ENCODE results near the gene CDC42BPB. TPM values are rescaled to one million over a fixed set of nuclear protein-coding genes. Genes with fewer than 3 reads are reported as not detected.

CDC42BPB gene
- total RNA-seq, 1 experiment from 2014 or later: 26.9 TPM

DNA sequence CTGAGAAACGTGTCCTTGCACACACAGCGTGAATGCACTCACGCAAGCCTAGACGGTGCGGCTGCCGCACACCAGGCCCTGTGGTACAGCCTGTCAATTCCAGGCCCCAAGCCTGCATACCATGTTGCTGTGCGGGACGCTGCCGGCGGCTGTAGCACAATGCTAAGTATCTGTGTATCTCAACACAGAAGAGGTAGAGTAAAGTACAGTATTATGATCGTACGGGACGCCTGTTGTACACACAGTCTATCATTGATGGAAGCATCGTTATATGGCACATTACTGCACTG, 89.9 kb downstream of the CDC42BPB start:
- no peak for DNase-seq (ENCODE audit: low read depth)

GRCh38 chr14:102966681-102967505, 90.5 kb downstream of the CDC42BPB start:
- no peak for DNase-seq (ENCODE audit: low read depth)

DNA sequence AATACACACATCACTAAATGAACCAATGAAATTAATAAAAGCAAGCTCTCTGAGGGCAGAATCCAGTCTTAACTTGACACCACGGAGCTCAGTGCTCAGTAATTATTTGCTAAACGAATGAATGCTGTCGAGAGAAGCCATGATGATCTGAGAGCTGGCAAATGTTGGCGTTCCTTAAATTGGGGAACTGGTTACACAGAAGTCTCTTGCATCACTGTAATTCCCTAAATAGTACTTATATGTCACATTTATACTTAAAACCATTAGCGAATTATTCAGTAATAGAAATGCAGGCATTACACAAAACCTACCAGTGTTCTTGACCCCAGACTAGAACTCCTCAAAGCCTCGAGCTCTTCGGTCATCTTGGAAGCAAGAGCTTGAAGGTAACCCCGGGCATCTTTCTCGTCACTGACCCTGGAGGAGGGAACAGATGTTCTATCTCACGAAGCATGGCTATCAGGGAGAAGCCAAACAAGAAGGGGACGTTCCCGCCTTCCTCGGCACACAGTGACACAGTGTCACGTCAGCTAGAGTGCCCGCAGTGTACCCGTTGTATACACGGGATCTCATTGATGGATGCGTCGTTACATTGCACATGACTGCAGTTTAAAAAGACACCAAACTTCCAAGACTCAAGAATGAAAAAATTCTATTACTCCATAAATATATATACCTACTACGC, 91.2 kb downstream of the CDC42BPB start:
- no peak for DNase-seq (ENCODE audit: low read depth)

DNA sequence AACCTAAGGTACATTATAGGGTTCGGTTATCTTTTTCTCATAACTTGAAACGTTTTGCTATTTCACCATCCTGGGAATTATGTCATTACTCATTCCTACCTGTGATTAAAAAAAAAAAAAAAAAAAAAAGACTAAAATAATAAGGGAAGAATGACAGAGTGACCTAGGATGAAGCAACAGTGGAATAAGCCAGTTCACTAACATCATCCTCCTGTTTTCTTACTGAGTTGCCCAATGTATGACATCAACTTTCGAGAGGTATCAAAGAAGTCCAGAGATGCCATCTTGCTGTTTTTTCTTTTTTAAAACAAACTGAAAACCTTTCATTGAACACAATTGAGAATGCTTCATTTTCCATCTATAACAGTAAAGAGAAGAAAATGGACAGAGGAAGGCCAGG, 92.1 kb downstream of the CDC42BPB start:
- no peak for DNase-seq (ENCODE audit: low read depth)

GRCh38 chr14:102964152-102964730, 93.1 kb downstream of the CDC42BPB start:
- no peak for DNase-seq (ENCODE audit: low read depth)

- no peak for DNase-seq (ENCODE audit: low read depth)
These were observed 95.2 kb downstream of the CDC42BPB start for GRCh38 chr14:102962111-102962627.

- no peak for DNase-seq (ENCODE audit: low read depth)
These were observed 98.9 kb downstream of the CDC42BPB start for GRCh38 chr14:102958461-102958860.

GRCh38 chr14:102957222-102957621, 100.1 kb downstream of the CDC42BPB start:
- DNase-seq (ENCODE audit: low read depth): no peak

DNA sequence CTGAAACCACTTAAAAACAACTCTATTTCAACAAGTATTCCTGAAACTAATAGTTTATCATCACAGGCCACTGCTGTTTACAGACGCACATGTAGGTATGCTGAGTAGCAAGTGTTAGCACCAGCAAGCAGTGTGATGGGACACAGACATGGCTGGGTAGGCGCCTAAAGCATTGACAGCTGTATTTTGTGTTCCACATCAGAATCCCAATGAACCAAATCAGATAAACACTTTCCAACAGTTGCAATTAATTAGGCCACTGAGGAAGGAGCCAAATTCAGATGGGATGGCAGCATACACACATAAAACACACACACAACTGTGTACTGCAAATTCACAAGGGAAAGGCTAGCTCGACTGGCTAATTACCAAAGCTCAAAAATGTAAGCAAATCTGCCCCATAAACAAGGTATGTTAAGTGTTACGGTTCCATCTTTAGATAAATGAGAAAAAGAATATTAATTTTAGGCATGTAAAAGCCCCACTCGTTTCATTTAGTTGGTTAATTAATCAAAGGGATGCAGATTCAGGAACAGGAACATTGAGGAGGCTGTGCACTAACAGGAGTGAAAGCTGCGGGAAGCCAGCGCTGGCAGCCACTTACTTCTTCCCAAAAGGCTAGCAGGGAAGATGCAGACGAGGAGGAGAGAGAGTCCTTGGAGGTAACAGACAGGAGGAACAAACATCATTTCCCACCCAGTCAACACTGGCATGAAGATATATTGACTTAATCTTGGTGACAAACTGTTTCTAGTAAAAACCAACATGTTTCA, 101.5 kb downstream of the CDC42BPB start:
- no peak for DNase-seq (ENCODE audit: low read depth)

GRCh38 chr14:102954081-102954789, 103.1 kb downstream of the CDC42BPB start:
- DNase-seq (ENCODE audit: low read depth): no peak

DNA sequence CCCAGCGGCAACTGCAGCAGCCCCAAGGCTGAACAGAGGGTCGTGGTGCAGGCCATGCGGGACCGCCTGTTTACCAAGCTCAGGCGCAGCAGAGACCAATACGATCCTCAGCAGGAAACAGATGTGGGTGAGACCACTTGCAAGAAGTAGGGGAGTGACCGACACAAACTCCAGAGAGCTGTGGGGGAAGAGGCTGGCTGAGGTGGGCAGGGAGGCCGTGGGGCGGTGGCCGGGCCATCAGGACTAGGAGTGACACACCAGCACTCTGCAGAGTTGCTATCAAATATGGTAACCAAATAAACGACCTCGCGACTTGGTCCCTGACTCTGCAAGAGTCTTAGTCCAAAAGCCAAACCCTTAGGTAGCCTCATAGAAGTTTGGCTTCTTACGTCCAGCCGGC, 104.2 kb downstream of the CDC42BPB start:
- no peak for DNase-seq (ENCODE audit: low read depth)

DNA sequence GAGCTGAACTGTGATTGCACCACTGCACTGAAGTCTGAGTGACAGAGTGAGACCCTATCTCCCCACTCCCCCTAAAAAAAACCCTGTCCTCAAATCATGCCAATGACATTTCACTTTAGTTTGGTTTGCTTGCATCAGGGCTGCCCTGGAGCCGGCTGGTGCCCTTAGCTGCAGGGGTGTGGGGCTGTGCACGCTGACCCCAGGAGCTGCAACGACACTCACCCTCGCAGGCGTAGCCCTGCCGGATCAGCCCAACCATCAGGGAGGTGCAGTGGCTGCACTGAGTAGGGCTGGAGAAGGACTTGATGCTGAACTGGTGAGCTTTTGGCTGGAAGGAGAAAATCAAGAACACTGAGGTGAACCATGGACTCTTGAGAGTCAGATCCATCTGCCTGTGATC, 105.1 kb downstream of the CDC42BPB start:
- no peak for DNase-seq (ENCODE audit: low read depth)

GRCh38 chr14:102951799-102952198, 105.5 kb downstream of the CDC42BPB start:
- no peak for DNase-seq (ENCODE audit: low read depth)

- DNase-seq (ENCODE audit: low read depth): no peak
These were observed 106.3 kb downstream of the CDC42BPB start for GRCh38 chr14:102951034-102951433.

GRCh38 chr14:102949801-102950451, 107.4 kb downstream of the CDC42BPB start:
- no peak for DNase-seq (ENCODE audit: low read depth)

- DNase-seq (ENCODE audit: low read depth): peak; percentile 11
These were observed 108.1 kb downstream of the CDC42BPB start for GRCh38 chr14:102949062-102949800.

DNA sequence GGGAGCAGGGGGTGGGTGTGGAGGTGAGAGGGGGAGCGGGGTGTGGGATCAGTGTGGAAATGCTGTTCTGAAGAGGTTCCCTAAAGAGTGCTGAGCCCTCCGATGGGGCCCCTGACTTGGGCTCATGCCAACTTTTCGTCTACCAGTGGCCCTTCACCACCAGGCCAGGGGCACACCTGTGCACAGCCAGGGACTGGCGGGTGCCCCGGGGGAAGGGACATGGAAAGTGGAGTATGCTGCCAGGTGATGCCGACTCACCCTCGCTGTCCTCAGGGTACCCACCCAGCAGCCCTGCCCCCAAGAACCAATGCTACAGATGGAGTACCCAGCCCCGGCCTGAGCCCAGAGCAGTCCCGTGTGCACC, 108.7 kb downstream of the CDC42BPB start:
- no peak for DNase-seq (ENCODE audit: low read depth)

DNA sequence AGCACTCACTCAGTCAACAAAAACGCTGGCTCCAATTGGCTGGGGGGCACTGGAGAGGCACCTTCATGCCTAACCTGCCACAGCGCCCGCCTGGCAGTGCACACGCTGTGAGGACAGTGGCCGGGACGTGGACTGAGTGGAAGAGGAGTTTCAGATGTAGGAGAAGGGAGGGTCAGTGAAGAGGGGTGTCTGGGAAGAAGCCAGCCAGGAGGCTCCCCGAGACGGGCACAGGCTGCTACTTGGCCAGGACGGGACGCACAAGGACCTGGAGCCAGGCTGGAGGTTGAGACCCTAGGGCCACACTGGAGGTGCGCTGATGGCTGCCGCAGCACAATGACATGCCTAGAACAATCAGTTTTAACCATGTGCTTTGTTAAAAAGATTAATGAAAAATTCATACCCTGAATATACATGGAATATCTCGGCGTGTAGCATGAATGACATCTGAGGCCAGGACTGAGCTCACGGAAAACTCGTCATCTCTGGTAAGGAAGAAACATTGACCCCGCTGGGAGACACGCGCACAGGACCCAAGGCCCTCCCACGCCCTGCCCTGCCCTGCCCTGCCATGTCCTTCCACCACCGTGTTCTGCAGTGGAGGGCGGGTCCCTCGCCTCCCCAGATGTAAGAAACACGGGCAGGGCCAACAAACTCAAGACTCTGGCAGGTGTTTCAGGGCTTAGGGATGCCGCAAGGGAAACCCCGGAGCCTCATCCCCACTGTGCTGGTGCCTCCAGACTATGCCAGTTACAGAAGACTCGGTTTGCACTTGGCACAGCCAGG, 109.8 kb downstream of the CDC42BPB start:
- no peak for DNase-seq (ENCODE audit: low read depth)

GRCh38 chr14:102945346-102946130, 111.8 kb downstream of the CDC42BPB start:
- DNase-seq (ENCODE audit: low read depth): no peak

Measured in M059J (cell line).